Fibroblast of lung (primary cell): ENCODE data around the gene PGAP3.

Experiments used
- EZH2 ChIP-seq: IDR thresholded peaks from 2 replicates; pipeline ENCODE4 v1.5.1; 2012; ENCODE audit warnings: low read length, control low read depth, mild to moderate bottlenecking; ENCODE audit errors: missing control alignments
- TF ChIP-seq, protein P1 (sequence below), 2 donors: IDR thresholded peaks in 1 of 2; conservative IDR thresholded peaks in 1 of 2; 1 replicate in 1 of 2; 2 replicates in 1 of 2; pipeline ENCODE4 v1.5.1; 2011 to 2012; ENCODE audit warnings: low read length in 2 of 2, control low read depth in 1 of 2, inconsistent platforms in 1 of 2, low read depth in 1 of 2, mild to moderate bottlenecking in 1 of 2

DNA sequence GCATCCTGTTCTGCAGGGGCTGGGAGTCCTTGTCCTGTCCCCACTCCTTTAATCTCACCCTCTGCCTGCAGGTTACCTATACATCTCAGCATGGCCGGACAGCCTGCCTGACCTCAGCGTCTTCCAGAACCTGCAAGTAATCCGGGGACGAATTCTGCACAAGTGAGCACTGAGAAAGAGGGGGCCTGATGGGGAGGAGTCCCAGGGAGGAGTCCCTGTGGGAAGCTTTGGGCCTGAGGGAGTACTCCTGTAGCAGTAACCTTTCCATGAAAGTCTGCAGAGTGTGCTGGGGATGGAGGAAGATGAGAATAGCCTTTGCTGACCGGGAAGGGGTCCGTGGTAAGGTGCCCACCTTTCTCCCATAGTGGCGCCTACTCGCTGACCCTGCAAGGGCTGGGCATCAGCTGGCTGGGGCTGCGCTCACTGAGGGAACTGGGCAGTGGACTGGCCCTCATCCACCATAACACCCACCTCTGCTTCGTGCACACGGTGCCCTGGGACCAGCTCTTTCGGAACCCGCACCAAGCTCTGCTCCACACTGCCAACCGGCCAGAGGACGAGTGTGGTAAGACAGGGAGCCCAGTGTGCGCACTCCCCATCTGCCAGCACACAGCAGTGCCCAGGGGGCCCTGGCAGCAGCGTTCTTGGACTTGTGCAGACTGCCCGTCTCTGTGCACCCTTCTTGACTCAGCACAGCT is 27.7 kb upstream of the PGAP3 start:
- TF ChIP-seq, protein P1, sequence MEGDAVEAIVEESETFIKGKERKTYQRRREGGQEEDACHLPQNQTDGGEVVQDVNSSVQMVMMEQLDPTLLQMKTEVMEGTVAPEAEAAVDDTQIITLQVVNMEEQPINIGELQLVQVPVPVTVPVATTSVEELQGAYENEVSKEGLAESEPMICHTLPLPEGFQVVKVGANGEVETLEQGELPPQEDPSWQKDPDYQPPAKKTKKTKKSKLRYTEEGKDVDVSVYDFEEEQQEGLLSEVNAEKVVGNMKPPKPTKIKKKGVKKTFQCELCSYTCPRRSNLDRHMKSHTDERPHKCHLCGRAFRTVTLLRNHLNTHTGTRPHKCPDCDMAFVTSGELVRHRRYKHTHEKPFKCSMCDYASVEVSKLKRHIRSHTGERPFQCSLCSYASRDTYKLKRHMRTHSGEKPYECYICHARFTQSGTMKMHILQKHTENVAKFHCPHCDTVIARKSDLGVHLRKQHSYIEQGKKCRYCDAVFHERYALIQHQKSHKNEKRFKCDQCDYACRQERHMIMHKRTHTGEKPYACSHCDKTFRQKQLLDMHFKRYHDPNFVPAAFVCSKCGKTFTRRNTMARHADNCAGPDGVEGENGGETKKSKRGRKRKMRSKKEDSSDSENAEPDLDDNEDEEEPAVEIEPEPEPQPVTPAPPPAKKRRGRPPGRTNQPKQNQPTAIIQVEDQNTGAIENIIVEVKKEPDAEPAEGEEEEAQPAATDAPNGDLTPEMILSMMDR (conservative IDR thresholded peaks at IDR 0.05 in 1 of 2, IDR thresholded peaks at IDR 0.05 in 1 of 2; ENCODE audit: low read depth in 1 of 2, low read length in 2 of 2): no peak
- TF ChIP-seq EZH2: no peak
